ENCODE data around the gene SORD. TPM values are rescaled to one million over a fixed set of nuclear protein-coding genes. Genes with fewer than 3 reads are reported as not detected.
"Not testable (repeated sequence)": the region's sequence is repeated elsewhere in the genome, so short reads cannot be mapped to it uniquely, and the experiment has no call there.

Gene SORD
- 17.4 TPM for polyA plus RNA-seq (2013, experiment 1 of 2; ENCODE audit: insufficient read length)
- polyA plus RNA-seq (2013, experiment 2 of 2; ENCODE audit: insufficient read length) = 11.7 TPM

DNA sequence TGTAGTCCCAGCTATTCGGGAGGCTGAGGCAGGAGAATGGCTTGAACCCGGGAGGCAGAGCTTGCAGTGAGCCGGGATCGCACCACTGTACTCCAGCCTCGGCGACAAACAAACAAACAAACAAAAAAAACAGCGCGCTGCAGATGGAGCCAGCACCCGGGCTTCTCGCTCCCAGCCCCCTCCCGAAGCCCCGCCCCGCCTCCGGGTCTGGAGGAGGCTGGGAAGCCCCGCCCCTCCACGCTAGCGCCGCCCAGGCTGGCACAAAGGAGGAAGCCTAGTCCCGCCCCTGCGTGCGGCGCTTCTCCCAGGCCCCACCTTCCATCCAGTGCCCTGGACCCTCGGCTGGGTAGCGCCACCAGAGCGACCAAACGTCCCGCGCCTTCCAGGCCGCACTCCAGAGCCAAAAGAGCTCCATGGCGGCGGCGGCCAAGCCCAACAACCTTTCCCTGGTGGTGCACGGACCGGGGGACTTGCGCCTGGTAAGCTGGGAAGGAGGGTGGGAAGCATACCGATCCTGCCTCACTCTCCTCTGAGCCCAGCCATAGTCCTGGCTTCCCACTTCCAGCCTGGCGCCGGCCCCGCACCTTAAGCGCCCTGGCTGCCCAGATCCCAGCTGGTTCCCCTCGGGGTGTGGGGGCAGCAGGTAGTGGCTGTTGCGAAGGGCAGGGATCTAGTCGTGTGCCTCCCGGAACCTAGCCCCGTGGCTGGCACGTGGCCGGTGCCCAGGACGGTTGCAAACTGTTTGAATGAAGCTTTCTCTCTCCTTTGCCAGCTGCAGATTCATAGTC, at the start of gene SORD:
SORD (plus strand) TSS at position 325 of the 788 bp plus-strand sequence; CDS start at position 414, 89 bp downstream.
- peak; percentile 84 for DNase-seq

DNA sequence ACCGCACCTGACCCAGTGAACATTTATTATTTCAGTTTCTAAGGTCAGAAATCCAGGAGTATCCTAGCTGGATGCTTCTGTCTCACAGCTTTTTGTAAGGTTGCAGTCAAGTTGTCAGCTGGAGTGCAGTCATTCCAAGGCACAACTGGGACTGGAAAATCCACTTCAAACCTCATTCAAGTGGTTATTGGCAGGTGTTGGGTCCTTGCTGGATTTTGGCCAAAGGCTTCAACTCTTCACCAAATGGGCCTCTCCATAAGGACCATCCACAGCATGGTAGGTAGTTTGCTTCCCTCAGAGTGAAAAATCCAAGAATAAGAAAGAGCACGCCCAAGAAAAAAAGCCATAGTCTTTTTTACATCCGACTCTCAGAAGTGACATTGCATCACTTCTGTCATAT, 46.8 kb upstream of the SORD start:
- DNase-seq = not testable (repeated sequence)

DNA sequence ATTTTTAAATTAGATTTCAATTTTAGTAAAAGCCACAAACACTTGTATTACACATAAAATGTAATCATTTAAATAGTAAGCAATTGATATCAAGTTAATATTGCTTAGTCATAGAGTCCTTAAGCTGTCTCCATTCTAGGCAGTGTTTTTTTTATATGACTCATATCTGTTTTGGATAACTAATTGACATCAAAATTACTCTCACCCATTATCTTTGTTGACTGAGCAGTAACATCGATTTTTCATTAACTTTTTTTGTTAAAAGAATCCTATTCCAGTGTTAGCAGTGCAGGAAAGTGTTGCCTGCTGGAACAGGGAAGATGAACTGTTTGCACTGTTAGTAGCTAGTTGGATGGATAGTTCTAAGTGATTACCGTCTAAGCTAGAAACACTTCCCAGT, 45.2 kb upstream of the SORD start:
- DNase-seq = not testable (repeated sequence)

DNA sequence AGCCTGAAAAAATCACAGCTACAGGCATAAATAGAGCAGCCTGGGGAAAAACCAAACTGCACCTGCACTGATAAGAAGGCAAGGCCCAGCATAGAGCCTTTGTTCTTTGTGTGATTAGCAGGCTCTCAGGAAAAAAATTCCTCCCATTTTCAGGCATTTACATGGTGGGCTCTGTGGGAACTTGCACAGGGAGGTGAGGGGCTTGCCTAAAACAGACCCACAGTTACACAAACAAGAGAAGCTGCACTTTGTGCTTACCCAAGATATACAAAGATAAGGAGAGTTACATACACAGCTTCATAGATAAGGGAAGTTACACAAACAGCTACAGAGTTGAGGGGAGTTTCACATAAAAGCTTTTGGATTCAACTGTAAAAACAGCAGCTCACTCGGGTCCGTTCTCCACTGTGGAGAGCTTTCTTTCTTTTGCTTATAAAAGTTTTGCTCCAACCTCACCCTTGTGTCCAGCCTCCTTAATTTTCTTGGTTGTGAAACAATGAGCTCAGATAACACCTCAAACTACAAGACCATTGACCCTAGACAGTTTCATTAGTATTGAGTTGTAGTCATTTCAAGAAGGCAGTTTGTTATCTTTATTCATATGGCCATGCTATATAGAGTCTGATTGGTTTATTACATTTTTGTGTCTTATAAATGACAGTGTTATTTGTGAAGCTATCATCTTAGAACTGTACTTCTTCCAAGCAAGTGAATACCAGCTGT, 43.2 kb upstream of the SORD start:
- not testable (repeated sequence) for DNase-seq

DNA sequence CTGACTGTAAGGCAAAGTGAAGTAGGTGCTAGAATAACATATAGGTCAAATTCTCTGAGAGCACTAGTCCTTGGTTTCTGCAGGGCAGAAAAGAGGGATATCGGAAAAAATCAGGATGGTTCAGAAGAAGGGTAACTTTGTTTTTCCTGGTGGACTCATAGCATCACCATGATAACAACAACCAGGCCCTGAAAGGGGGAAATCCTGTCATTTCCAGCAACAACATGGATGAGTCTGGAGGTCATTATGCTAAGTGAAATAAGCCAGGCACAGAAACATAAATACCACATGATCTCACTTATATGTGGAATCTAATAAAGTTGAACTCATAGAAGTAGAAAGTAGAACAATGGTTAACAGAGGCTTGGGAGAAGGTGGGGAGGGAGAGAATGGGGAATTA, 38.9 kb upstream of the SORD start:
- not testable (repeated sequence) for DNase-seq

DNA sequence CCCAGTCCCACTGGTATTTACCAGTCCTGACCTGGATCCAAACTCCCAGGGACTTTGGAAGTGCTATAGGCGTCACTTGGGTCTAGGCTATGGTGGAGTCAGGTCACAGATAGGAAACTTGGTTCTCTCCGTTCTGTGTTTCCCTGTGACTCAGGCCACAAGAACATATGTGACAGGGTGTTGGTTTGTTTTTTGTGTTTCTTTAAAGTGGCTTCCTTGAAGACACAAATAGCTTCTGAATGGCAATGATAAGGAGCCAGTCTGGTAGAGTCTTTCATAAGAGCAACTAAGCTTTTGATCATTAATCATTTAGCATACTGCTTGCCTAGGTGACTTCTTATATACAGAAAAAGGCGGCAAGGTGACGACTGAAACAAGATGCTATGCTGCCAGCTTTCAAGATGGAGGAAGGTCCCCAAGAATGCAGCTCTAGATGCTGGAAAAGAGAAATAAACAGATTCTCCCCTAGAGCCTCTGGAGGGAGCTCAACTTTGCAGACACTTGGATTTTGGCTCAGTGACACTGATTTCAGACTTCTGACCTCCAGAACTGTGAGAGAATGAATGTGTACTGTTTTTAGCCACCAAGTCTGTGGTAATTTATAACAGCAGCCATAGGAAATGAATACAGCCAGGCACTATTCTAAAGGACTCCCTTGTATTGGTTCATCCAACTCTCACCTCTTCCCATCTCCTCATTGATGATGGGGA, 36.5 kb upstream of the SORD start:
- not testable (repeated sequence) for DNase-seq

DNA sequence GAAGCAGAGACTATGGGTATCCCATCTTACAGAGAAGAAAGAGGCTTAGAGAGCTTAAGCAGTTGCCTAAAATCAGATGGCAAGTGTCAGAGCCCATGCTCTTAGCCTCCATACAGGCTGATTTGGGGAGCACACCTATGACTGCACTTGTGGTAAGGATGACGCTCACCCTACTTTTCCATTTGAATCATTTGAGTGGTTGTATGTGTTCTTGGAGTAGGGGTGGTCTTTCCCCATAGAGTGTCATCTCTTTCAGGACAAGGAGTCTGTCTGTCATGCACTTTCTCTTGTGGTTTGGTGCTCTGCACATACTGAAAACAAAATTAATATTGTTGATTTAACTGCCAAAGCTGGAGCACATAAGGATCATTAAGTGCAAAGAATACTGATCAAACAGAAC, 35.3 kb upstream of the SORD start:
- DNase-seq = not testable (repeated sequence)

DNA sequence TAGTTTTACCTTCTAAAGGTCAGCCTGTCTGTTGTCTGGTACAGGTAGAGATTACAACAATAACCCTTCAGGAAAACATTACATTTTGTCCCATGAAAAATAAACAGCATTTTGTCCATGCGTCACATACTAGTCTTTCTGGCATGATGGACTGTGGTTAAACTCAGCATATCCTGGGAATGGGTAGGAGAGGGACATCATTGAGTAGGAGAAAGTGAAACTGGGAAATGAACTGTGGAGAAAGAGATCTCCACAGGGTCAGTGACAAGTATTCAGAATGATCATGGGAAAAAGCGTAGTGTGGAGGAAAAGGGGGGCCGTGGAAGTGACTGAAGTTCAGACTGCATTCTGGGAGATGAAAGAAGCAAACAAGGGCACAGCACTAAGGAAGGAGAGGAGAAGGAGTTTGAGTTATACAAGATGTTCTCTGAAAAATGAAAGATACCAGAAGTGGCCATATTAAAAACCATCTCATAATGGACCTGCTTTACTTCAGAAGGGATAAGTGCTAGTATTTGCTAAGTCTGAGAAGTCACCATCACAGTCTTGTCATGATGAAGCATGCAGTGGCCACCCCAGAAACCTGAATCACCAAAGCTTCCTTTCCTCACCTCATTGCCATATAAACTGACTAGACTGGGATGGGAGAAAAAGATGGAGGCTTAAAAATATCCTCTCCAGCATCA, 34.7 kb upstream of the SORD start:
- DNase-seq = not testable (repeated sequence)

DNA sequence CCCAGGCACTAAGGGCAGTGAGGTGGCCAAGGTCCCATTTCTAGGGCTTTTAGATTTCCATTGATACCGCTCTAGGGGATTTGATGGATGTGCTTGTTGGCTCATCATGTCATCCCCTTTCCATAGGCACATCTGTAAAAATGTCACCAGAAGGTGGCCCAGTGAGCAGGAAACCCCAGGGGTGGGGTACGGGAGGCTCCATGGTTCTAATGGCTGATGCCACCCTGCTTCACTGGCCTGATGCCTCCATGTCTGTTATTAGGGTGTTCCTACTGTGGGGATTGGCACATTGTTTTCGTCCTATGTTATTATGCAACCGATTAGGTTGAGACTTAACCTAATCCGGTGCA, 34.1 kb upstream of the SORD start:
- not testable (repeated sequence) for DNase-seq

DNA sequence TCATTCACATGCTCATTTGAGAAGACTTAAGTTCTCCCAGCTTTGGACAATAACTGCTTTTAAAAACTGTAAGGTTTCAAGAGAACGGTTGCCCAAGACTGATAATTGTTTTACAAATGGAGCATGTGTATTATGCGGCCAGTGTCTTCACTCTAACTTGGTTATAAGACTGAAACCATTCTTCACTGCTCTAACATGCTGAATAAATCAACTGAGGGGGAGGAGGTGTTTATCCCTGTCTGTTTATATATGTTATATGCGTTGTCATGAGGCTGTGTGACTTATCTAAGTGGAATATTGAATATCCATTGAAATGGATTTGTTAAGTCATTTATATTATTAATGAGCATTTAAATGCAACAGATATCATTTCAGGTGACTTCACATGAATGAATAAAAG, 25.4 kb upstream of the SORD start:
- not testable (repeated sequence) for DNase-seq

DNA sequence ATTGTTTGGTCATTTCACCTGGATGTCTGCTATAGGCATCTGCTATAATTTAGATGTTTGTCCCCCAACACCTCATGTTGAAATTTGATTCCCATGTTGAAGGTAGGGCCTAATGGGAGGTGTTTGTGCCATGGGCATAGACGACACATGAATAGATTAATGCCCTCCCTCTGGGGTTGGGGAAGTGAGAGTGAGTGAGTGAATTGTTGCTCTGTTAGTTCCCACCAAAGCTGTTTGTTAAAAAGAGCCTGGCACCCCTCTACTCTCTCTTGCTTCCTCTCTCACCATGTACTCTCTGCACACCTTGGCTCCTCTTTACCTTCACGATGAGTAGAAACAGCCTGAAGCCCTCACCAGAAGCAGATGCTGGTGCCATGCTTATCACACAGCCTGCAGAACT, 23.9 kb upstream of the SORD start:
- no peak for DNase-seq

DNA sequence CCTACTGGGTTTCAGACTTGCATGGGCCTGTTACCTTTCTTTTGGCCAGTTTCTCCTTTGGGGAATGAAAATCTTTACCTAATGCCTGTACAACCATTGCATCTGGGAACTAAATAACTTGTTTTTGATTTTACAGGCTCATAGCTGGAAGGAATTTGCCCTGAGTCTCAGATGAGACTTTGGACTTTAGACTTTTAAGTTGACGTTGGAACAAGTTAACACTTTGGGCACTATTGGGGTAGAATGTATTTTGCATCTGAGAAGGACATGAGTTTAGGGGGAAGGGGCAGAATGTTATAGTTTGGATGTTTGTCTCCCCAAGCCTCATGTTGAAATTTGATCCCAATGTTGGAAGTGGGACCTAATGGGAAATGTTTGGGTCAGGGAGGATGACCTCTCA, 21.8 kb upstream of the SORD start:
- DNase-seq = not testable (repeated sequence)

DNA sequence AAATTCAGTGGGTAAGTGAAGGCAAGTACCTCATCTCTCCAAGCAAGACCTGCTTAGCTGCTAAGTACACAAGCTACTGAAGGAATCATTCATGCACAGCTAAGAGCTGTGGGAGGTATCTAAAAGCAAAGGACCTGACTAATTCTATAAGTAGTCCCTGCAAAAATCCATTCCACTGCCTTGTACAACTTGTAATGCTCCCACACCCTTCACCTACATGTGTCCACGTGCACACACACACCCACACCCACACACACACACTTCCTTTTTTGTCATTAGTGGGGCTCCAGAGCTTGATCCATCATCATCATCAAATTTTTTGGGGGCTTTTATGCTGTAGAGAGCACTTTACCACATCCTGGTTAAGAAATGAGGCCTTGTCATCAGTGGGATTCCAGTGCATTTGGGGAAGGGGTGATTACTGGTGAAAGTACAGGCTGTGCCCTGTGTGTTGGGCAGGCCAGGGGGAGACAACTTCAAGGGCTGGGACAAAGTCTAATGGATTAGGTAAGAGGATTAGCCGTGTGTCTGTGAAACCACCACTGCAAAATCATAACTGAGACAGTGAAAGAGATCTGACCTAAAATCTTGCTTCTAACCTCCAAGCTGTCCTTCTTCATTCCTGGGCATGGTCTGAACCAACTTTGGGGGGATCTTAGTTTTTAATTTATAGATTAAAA, 19.1 kb upstream of the SORD start:
- DNase-seq = not testable (repeated sequence)

DNA sequence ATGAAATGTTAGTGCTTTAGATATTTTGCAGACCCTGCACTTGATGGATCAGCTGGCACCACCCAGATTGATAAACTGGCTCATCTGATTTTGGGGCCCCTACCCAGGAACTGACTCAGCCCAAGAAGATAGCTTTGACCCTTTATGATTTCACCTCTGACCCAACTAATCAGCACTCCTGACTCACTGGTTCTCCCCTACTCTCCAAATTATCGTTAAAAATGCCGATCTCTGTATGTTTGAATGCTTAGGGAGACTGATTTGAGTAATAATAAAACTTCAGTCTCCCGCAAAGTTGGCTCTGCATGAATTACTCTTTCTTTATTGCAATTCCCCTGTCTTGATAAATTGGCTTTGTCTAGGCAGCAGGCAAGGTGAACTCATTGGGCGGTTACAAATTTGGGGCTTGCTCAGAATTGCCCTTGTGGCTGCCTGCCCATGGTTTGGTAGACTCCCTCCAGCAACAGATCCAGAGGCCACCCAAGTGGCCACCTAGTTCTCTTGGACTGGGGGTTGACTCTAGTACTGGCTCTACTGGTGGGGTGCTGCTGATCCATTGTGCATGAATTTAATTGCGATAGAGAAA, 18.3 kb upstream of the SORD start:
- not testable (repeated sequence) for DNase-seq

DNA sequence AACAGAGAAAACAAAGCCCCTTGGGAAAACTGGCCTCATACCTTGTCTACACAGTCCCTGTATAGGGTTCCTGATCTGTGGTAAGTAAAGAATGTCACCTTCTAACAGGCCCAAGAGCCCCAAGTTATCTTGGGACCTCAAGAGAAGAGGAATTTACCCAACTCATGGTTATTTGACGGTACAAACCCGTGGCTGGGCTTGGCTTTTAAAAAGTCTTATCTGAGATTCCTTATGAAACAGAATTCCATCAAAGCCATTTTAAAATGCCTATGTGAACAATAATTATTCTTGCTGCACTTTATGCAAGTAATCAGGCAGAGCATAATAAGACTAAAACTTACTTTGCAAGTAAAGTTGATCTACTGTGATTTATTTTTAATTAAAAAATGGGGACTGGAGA, 13.9 kb upstream of the SORD start:
- DNase-seq = no peak

DNA sequence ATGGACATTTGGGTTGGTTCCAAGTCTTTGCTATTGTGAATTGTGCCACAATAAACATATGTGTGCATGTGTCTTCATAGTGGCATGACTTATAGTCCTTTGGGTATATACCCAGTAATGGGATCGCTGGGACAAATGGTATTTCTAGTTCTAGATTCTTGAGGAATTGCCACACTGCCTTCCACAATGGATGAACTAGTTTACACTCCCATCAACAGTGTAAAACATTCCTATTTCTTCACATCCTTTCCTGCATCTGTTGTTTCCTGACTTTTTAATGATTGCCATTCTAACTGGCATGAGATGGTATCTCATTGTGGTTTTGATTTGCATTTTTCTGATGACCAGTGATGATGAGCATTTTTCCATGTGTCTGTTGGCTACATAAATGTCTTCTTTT, 7.9 kb upstream of the SORD start:
- DNase-seq = not testable (repeated sequence)

DNA sequence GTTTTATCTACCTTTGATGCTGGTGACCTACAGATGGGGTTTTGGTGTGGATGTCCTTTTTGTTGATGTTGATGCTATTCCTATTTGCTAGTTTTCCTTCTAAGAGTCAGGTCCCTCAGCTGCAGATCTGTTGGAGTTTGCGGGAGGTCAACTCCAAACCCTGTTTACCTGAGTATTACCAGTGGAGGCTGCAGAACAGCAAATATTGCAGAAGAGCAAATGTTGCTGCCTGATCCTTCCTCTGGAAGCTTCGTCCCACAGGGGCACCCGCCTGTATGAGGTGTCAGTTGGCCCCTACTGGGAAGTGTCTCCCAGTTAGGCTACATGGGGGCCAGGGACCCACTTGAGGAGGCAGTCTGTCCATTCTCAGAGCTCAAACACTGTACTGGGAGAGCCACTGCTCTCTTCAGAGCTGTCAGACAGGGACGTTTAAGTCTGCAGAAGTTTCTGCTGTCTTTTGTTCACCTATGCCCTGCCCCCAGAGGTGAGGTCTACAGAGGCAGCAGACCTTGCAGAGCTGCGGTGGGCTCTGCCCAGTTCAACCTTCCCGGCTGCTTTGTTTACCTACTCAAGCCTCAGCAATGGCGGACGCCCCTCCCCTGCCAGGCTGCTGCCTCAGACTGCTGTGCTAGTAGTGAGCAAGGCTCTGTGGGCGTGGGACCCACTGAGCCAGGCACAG, 2.6 kb upstream of the SORD start:
- not testable (repeated sequence) for DNase-seq

DNA sequence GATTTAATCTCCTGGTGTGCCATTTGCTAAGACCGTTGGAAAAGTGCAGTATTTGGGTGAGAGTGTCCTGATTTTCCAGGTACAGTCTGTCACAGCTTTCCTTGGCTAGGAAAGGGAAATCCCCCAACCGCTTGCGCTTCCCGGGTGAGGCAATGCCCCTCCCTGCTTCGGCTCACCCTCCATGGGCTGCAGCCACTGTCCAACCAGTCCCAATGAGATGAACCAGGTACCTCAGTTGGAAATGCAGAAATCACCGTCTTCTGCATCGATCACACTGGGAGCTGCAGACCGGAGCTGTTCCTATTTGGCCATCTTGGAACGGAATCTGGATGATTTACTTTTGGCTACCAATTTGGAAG, 2.1 kb upstream of the SORD start:
- DNase-seq = not testable (repeated sequence)

DNA sequence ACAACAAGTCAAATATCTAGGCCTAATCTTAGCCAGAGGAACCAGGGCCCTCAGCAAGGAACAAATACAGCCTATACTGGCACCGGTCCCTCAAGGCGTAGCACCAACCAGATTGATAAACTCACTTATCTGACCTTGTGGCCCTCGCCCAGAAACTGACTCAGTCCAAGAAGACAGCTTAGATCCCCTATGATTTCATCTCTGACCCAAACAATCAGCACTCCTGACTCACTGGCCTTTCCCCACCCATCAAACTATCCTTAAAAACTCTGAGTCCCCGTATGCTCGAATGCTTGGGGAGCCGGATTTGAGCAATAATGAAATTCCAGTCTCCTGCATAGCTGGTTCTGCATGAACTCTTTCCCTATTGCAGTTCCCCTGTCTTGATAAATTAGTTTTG, 1.6 kb upstream of the SORD start:
- no peak for DNase-seq

DNA sequence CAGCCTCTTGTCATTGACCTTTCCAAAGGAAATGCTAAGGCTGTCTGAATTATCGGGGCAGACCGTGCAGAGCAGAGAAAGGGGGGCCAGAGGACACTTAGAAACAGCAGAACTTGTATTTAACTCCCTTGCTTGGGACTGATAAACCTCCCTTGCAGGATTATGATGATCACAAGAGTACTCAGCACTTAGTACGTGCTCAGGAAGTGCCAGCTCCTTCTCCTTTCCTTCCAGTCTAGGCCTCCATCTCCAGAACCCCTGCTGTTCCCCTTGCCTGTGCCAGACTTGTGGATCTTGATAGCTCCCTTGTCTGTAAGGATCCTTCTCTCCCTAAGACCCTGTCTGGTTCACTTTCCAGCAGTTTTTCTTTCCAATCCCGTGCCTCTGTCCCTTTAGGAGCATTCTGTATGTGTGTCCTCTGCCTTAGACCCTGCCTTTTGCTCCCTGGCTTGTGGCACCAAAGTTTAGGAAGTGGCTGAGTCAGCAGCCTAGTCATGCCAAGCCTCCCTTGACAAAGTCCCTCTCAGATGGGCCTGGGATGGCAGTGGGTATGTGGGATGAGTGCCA, 747 bp downstream of the SORD start:
- peak; percentile 21 for DNase-seq

DNA sequence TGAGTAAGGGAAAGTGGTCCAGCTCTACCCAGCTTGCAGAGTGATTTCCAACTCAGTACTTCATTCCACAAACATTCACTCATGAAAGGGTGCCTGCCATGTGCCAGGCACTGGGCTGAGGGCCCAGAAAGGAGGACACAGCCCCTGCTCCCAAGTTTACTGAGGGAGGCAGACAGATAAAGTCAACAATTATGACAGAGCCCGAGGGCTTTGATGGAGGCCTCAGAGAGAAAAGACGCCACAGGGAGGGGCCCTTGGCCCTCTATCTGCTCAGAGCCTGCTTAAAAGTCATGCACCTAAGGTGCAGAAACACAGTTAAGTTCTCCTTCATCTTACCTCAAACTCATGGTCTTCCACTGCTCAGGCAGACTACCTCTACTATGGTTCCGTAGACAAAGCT, 1.7 kb downstream of the SORD start:
- not testable (repeated sequence) for DNase-seq

All from fibroblast of skin of back (primary cell).